Inflammatory macrophage (primary cell): Measurements from ENCODE around the gene STRC.
"Not testable (repeated sequence)": the region's sequence is repeated elsewhere in the genome, so short reads cannot be mapped to it uniquely, and the experiment has no call there.

ENCODE experiments used
- DNase-seq, 2 donors: peaks; one replicate each; pipeline ENCODE4 v3.0.0-alpha.2; 2020 to 2022

Gene STRC

GRCh38 chr15:43562753-43563152 is 55.8 kb downstream of the STRC start:
- not testable (repeated sequence) for DNase-seq

DNA sequence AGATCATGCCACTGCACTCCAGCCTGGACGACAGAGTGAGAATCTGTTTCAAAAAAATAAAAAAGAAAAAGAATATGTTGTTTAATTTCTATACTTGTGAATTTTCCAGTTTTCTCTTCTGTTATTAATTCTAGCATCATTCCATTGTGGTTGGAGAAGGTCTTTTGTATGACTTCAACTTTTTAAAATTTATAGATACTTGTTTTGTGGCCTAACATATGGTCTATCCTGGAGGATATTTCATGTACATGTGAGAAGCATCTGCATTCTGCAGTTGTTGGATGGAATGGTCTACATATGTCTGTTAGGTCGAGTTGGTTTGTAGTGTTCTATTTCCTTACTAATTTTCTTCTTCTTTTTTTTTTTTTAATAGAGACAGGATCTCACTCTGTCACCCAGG is 65.6 kb downstream of the STRC start:
- DNase-seq: no peak

GRCh38 chr15:43552256-43552655 is 66.3 kb downstream of the STRC start:
- DNase-seq: no peak

- no peak for DNase-seq
Measured at GRCh38 chr15:43550527-43551363, 67.9 kb downstream of the STRC start.
